ENCODE data around the gene PTPN11. TPM values are rescaled to one million over a fixed set of nuclear protein-coding genes. Genes with fewer than 3 reads are reported as not detected.
A peak's percentile ranks its signal among the peaks of the same experiment; 100 is the strongest.

PTPN11 gene
- total and polyA plus RNA-seq, 2 of the 13 experiments (the other 11 are each of a cell fraction or from before 2014, with no cell fraction given): 30.0 to 63.5 TPM

DNA sequence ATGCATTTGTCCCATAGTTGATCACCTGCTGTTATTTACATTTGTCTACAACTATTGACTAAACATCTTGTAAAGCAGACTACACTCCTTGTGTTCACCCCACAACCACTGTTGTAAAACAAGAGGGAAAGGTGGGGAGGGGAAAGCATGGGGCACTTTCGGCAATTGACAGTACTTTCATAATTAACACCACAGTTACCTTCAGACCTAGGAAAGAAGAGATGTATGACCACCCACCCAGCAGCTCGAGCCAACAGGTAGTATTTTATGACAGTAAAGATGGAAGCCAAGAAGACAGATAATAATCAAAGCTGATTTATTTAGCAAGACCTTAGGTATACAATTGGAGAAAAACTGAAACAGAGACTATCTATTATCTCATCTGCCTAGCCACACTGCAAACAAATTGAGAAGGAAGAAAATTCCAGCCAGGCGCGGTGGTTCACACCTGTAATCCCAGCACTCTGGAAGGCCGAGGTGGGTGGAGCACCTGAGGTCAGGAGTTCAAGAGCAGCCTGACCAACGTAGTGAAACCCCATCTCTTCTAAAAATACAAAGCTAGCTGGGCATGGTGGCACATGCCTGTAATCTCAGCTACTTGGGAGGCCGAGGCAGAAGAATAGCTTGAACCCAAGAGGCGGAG, 47.8 kb upstream of the PTPN11 start:
- H2AFZ ChIP-seq (ENCODE audit: low read length): no peak overlapping the region
- intact Hi-C loops (cut with micrococcal nuclease; ENCODE audit: unreplicated experiment): no loop called here
- no peak for FAIRE-seq
- no peaks in the 10 kb centered on the region for H3K36me3 ChIP-seq (replicated peaks in 1 of 2; ENCODE audit: control insufficient read depth in 1 of 2, insufficient read depth in 2 of 2, low read length in 2 of 2)
- BruUV-seq (replicated peaks): no TSS peak
- H3K9ac ChIP-seq (ENCODE audit: insufficient read depth, low read depth, low read length): no peak overlapping the region
- WGBS (ENCODE audit: low lambda C conversion rate): 50% methylated on average over 8 of the region's 8 CpGs
- H3K27me3 ChIP-seq (ENCODE audit: control insufficient read depth in 1 of 2, insufficient read depth in 2 of 2, low read length in 2 of 2): no peaks in the 10 kb centered on the region
- H3K79me2 ChIP-seq (ENCODE audit: insufficient read depth, low read length): peaks cover 33% of the 10 kb centered on the region
- CTCF ChIA-PET (ENCODE audit: low intra/inter-chr PET ratio, low total read pairs): no interaction called here
- H3K4me1 ChIP-seq (ENCODE audit: insufficient read depth, low read length): peaks cover 32% of the 10 kb centered on the region
- POLR2A ChIA-PET: interaction anchor here (1.2 kb wide), 1 partner anchor 16 kb away, joined by 3 read pairs; no protein-coding TSS in a partner anchor
- no peak overlapping the region for H3K27ac ChIP-seq (ENCODE audit: extremely low read length, insufficient read depth, low read length)
- no peak overlapping the region for H3K4me2 ChIP-seq (ENCODE audit: low read depth, low read length)
- peak; percentile 39 for DNase-seq (ENCODE audit: low spot score)
- H3K4me3 ChIP-seq (replicated peaks in 1 of 3; ENCODE audit: insufficient read depth in 1 of 3, low read depth in 2 of 3, low read length in 3 of 3): no peak overlapping the region
- ATAC-seq: no peak
- H3K9me3 ChIP-seq (ENCODE audit: low read length): no peaks in the 10 kb centered on the region
- H4K20me1 ChIP-seq (ENCODE audit: insufficient read depth, low read length): peaks cover 9% of the 10 kb centered on the region; the same call in 1 of the 2 replicates
- in situ Hi-C loops (cut with HindIII; ENCODE audit: extremely low pct_ligation_motif_present, low pct_unique_long_range_greater_than_20kb): no loop called here
- TF ChIP-seq, protein P1, sequence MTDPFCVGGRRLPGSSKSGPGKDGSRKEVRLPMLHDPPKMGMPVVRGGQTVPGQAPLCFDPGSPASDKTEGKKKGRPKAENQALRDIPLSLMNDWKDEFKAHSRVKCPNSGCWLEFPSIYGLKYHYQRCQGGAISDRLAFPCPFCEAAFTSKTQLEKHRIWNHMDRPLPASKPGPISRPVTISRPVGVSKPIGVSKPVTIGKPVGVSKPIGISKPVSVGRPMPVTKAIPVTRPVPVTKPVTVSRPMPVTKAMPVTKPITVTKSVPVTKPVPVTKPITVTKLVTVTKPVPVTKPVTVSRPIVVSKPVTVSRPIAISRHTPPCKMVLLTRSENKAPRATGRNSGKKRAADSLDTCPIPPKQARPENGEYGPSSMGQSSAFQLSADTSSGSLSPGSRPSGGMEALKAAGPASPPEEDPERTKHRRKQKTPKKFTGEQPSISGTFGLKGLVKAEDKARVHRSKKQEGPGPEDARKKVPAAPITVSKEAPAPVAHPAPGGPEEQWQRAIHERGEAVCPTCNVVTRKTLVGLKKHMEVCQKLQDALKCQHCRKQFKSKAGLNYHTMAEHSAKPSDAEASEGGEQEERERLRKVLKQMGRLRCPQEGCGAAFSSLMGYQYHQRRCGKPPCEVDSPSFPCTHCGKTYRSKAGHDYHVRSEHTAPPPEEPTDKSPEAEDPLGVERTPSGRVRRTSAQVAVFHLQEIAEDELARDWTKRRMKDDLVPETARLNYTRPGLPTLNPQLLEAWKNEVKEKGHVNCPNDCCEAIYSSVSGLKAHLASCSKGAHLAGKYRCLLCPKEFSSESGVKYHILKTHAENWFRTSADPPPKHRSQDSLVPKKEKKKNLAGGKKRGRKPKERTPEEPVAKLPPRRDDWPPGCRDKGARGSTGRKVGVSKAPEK (CRISPR knock-in tag; IDR thresholded peaks at IDR 0.05; ENCODE audit: borderline replicate concordance): no peak
- TF ChIP-seq ZNF747 (CRISPR knock-in tag; IDR thresholded peaks at IDR 0.05; ENCODE audit: borderline replicate concordance): no peak
- TF ChIP-seq, protein P2, sequence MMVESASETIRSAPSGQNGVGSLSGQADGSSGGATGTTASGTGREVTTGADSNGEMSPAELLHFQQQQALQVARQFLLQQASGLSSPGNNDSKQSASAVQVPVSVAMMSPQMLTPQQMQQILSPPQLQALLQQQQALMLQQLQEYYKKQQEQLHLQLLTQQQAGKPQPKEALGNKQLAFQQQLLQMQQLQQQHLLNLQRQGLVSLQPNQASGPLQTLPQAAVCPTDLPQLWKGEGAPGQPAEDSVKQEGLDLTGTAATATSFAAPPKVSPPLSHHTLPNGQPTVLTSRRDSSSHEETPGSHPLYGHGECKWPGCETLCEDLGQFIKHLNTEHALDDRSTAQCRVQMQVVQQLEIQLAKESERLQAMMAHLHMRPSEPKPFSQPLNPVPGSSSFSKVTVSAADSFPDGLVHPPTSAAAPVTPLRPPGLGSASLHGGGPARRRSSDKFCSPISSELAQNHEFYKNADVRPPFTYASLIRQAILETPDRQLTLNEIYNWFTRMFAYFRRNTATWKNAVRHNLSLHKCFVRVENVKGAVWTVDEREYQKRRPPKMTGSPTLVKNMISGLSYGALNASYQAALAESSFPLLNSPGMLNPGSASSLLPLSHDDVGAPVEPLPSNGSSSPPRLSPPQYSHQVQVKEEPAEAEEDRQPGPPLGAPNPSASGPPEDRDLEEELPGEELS (CRISPR knock-in tag; IDR thresholded peaks at IDR 0.05): 0 out of 2 replicates have a peak, but pooled peaks have one; percentile 25
- peak; percentile 80 for TF ChIP-seq SP5 (CRISPR knock-in tag; IDR thresholded peaks at IDR 0.05; ENCODE audit: borderline replicate concordance, low read depth)
- TF ChIP-seq RXRA (CRISPR knock-in tag; IDR thresholded peaks at IDR 0.05): peak; percentile 70; the same call in 1 of the 2 replicates
- TF ChIP-seq TBX2 (CRISPR knock-in tag; IDR thresholded peaks at IDR 0.05; ENCODE audit: borderline replicate concordance): peak; percentile 56; the same call in 1 of the 2 replicates
- TF ChIP-seq, protein P3, sequence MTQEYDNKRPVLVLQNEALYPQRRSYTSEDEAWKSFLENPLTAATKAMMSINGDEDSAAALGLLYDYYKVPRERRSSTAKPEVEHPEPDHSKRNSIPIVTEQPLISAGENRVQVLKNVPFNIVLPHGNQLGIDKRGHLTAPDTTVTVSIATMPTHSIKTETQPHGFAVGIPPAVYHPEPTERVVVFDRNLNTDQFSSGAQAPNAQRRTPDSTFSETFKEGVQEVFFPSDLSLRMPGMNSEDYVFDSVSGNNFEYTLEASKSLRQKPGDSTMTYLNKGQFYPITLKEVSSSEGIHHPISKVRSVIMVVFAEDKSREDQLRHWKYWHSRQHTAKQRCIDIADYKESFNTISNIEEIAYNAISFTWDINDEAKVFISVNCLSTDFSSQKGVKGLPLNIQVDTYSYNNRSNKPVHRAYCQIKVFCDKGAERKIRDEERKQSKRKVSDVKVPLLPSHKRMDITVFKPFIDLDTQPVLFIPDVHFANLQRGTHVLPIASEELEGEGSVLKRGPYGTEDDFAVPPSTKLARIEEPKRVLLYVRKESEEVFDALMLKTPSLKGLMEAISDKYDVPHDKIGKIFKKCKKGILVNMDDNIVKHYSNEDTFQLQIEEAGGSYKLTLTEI (CRISPR knock-in tag; conservative IDR thresholded peaks at IDR 0.05): no peak
- no peak for TF ChIP-seq SMYD3 (CRISPR knock-in tag; IDR thresholded peaks at IDR 0.05)
- no peak for TF ChIP-seq ZNF484 (CRISPR knock-in tag; IDR thresholded peaks at IDR 0.05; ENCODE audit: borderline replicate concordance, low read depth)
- peak; percentile 87 for TF ChIP-seq ZNF121 (CRISPR knock-in tag; IDR thresholded peaks at IDR 0.05)
- TF ChIP-seq, protein P4, sequence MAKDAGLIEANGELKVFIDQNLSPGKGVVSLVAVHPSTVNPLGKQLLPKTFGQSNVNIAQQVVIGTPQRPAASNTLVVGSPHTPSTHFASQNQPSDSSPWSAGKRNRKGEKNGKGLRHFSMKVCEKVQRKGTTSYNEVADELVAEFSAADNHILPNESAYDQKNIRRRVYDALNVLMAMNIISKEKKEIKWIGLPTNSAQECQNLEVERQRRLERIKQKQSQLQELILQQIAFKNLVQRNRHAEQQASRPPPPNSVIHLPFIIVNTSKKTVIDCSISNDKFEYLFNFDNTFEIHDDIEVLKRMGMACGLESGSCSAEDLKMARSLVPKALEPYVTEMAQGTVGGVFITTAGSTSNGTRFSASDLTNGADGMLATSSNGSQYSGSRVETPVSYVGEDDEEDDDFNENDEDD (CRISPR knock-in tag; IDR thresholded peaks at IDR 0.05; ENCODE audit: borderline replicate concordance): no peak
- TF ChIP-seq, protein P5, sequence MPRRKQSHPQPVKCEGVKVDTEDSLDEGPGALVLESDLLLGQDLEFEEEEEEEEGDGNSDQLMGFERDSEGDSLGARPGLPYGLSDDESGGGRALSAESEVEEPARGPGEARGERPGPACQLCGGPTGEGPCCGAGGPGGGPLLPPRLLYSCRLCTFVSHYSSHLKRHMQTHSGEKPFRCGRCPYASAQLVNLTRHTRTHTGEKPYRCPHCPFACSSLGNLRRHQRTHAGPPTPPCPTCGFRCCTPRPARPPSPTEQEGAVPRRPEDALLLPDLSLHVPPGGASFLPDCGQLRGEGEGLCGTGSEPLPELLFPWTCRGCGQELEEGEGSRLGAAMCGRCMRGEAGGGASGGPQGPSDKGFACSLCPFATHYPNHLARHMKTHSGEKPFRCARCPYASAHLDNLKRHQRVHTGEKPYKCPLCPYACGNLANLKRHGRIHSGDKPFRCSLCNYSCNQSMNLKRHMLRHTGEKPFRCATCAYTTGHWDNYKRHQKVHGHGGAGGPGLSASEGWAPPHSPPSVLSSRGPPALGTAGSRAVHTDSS (CRISPR knock-in tag; conservative IDR thresholded peaks at IDR 0.05): no peak
